SKM-1 (cell line): Measurements from ENCODE around the gene GPR21.

ENCODE experiments used
- DNase-seq: peaks from one replicate; lab custom pipeline; 2025; ENCODE audit not compliant: unreplicated experiment; lab: John Stamatoyannopoulos, UW

GPR21 gene

GRCh38 chr9:123063177-123063598 lies 29.7 kb downstream of the GPR21 start:
- no peak for DNase-seq

GRCh38 chr9:123063896-123064295 lies 30.4 kb downstream of the GPR21 start:
- DNase-seq = no peak

DNA sequence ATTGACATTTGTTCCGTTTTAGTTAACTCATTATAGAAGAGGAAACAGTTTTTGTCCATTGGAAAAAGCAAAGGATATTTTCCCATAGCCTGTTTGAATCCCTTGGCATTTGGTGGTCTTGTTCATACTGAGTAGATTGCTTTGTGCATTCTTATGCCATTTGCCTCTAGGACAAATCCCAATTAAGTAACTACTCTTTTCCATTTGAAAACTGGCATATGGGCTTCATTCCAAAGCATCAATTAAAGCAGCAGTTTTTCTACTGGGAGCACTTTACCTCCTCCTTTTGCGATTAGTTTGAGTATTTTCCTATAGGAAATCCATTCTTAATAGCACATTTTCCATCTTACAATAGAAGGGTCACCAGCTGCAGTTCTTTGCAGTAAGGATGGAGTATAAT lies 31.2 kb downstream of the GPR21 start:
- DNase-seq = no peak

DNA sequence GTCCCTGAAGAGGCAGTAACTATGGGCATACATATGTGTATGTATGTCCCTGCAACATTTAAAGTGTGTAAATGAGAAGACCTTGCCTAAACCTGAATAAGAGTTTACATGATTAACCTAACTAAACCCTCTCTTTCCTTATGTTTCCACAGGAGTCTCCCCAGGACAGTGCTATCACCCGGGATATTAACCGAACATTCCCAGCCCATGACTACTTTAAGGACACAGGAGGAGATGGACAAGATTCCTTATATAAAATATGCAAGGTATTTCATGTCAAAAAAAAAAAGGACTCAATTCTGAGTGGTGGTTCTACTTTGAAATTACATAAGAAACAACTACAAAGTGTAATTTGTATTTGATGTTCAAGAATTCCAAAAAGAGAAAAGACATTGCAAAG lies 31.7 kb downstream of the GPR21 start:
- DNase-seq = no peak

- DNase-seq = no peak
Measured at GRCh38 chr9:123067136-123067535, 33.7 kb downstream of the GPR21 start.

DNA sequence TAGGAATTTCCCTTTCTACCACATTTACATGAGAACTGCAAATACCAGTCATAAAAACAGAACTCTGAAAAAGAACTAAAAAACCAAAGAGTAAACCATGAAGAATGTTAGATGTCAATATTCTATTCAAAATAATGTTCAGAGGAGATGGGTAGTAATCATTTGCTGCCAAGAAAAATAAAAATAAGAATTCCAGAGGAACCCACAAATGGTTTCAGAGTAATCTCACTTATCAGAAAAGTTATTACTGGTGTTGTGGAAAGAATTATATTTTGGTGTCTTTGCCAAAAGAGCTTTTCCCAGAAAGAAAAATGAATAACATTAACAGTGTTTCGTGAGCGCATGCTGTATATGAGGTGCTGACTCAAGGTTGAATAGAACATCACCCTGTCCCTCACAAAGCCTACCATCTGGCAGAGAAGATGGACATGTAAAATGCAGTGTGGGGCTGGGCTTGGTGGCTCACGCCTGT lies 35.6 kb downstream of the GPR21 start:
- no peak for DNase-seq

GRCh38 chr9:123070198-123070597 lies 36.7 kb downstream of the GPR21 start:
- DNase-seq = no peak

GRCh38 chr9:123072407-123072995 lies 39.0 kb downstream of the GPR21 start:
- DNase-seq = no peak

GRCh38 chr9:123073441-123073840 lies 40.0 kb downstream of the GPR21 start:
- DNase-seq = no peak

DNA sequence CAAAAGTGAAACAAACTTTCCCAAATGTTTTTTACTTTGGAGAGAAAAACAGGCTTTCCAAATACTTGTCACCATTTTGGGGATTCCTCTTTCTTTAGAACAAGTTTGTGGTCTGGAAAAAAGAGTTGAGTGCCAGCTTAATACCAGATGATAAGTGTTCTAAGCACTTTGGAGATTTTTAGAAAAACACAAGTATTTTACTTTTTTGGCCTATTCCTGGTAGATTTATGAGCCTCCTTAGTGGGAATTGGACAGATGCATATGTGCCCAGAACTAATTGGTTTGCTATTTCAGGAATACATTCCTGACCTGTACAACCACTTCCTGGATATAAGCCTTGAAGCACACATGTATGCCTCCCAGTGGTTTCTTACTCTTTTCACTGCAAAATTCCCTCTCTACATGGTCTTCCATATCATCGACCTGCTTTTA lies 40.5 kb downstream of the GPR21 start:
- no peak for DNase-seq

- no peak for DNase-seq
Measured at GRCh38 chr9:123074628-123075027, 41.2 kb downstream of the GPR21 start.

DNA sequence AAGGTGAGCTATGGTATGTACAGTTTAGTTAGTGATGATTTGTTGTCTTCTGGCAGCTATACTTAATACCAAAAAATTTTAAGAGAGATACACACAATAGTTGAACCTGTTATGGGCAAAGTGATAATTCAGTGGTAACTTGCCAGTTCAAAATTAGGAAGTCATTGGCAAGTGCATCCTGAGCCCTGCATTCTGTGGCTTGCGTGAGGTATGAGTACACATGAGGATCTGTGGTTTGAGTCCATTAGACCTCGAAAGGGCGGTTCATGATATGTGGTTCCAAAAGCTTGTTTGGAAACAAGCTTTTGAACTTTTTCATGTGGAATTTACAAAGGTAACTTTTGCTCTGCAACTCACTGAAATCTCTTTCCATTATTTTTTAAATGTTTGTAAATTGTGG lies 47.0 kb downstream of the GPR21 start:
- no peak for DNase-seq

DNA sequence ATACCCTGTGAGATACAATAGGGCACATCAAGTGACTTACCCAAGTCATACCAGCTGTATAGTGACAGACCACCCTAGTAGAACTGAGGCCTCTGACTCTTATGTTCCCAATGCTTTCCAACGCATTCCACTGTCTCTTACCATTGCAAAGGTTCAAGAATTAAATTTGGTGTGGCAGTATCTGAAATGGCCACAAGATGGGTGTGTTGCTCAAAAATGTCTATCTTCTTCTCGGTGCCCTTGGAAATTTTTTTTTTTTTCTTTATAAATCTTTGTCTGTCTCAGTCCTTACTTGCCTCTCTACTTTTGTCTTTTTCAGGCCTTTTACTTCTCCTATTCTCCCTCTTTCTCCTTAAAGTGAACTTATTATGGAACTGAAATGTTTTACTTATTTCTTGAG lies 48.4 kb downstream of the GPR21 start:
- peak; percentile 27 for DNase-seq

- no peak for DNase-seq
Measured at GRCh38 chr9:123083680-123084079, 50.2 kb downstream of the GPR21 start.

DNA sequence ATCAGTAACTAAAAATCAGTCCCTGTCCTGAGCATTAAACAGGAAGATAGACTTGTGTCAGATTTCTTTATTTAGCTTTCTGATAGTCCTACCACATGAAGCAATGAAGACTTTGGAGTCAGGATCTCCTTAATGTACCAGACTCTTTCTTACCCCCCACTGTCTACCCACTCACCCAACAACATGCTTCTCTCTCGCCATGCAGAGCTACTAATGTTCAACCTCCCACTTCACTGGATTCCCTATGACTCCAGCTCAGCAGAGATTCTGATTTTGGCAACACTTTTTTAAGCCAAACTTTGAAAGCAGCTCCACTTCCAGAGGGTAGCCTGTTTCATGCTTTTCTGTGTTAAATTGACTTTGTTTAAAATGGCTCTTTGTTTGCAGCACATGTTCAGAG lies 50.8 kb downstream of the GPR21 start:
- no peak for DNase-seq
